ENCODE measurements around the gene SUPT4H1. TPM values are rescaled to one million over a fixed set of nuclear protein-coding genes. Genes with fewer than 3 reads are reported as not detected.

SUPT4H1 gene
- total and polyA plus RNA-seq, 2 experiments from 2014 or later, result 82.2 to 83.7 TPM

- TF ChIP-seq ETS1 (IDR thresholded peaks at IDR 0.05) (no peak), ZNF114 (CRISPR knock-in tag; IDR thresholded peaks at IDR 0.05) (no peak), JUNB (IDR thresholded peaks at IDR 0.05; ENCODE audit: unreplicated experiment) (no peak)
These were observed 32.9 kb upstream of the SUPT4H1 start (continued) for GRCh38 chr17:58384897-58385296.

DNA sequence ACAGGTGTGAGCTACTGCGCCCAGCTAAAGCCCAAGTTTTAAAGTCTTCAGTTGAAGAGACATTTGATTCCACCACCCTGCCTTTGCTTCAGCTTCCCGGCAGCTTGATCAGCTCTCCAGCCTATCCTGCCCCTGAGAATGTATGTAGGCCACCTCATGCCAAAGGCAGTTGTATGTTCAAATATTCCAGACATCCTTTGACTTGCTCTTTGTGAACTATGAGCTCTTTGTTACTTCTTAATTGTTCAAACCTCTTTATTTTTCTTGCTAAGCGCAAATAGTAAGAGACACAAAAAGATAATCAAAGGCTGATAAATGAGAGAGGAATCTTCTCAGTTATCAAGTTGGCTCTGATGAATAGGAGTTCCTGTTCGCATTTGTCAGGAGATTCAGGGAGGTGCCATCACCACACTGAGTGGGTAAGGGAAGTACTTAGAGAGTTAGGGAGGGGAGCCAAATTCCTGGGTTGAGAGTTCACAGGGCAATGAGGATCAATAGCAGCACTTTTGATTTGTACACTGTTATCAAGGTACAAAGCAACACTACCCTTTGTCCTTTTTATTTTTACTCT is 32.0 kb upstream of the SUPT4H1 start:
- peaks cover 20% of the 10 kb centered on the region for H3K4me1 Mint-ChIP-seq
- Histone ChIP-seq H3F3A (replicated peaks; ENCODE audit: low read depth) (no peaks in the 10 kb centered on the region), H3K27ac (ENCODE audit: low read depth) (no peak overlapping the region), H3K4me2 (no peak overlapping the region), H3K36me3 (ENCODE audit: insufficient read depth) (no peaks in the 10 kb centered on the region), H3K4me1 (ENCODE audit: insufficient read depth) (peaks cover 10% of the 10 kb centered on the region), H3K4me3 (no peak overlapping the region), H4K20me1 (replicated peaks; ENCODE audit: insufficient read depth) (no peaks in the 10 kb centered on the region), H2AFZ (no peak overlapping the region), H3K9me2 (ENCODE audit: insufficient read depth) (no peaks in the 10 kb centered on the region; the same call in 1 of the 2 replicates), H3K79me2 (replicated peaks; ENCODE audit: insufficient read depth) (no peaks in the 10 kb centered on the region), H3K27me3 (ENCODE audit: insufficient read depth) (no peaks in the 10 kb centered on the region)
- DNase-seq (ENCODE audit: low spot score), result no peak
- no peak overlapping the region for H3K4me3 Mint-ChIP-seq
- no peaks in the 10 kb centered on the region for H3K9me3 Mint-ChIP-seq
- no peak for ATAC-seq
- no peak overlapping the region for H3K27ac Mint-ChIP-seq
- H3K36me3 Mint-ChIP-seq (ENCODE audit: low read depth), result no peaks in the 10 kb centered on the region
- H3K27me3 Mint-ChIP-seq (ENCODE audit: insufficient read depth, low read depth, poor library complexity), result peaks cover under 1% of the 10 kb centered on the region
- TF ChIP-seq CTCF (conservative IDR thresholded peaks at IDR 0.05; ENCODE audit: low read depth in 2 of 2) (no peak), STAT1 (IDR thresholded peaks at IDR 0.05; ENCODE audit: unreplicated experiment) (no peak), CREB1 (CRISPR knock-in tag; IDR thresholded peaks at IDR 0.05; ENCODE audit: low read depth) (no peak), POLR2AphosphoS5 (IDR thresholded peaks at IDR 0.05; ENCODE audit: low read depth) (no peak), JUNB (IDR thresholded peaks at IDR 0.05; ENCODE audit: unreplicated experiment) (no peak), ETS1 (IDR thresholded peaks at IDR 0.05) (no peak), EZH2 (IDR thresholded peaks at IDR 0.05; ENCODE audit: low read depth, unreplicated experiment) (no peak), EZH2phosphoT487 (IDR thresholded peaks at IDR 0.05; ENCODE audit: unreplicated experiment) (no peak), NANOG (IDR thresholded peaks at IDR 0.05; ENCODE audit: borderline replicate concordance) (no peak), ZNF114 (CRISPR knock-in tag; IDR thresholded peaks at IDR 0.05) (no peak), ZNF462 (CRISPR knock-in tag; IDR thresholded peaks at IDR 0.05) (no peak)
